Chondrocyte (in vitro differentiated cells): ENCODE measurements around the gene BCL2L12. TPM values are rescaled to one million over a fixed set of nuclear protein-coding genes. Genes with fewer than 3 reads are reported as not detected.
A peak's percentile ranks its signal among the peaks of the same experiment; 100 is the strongest.

Source experiments
- DNase-seq: peaks from one replicate; pipeline ENCODE4 v3.0.0; 2021; ENCODE audit warnings: mixed read lengths, low spot score
- H3K27ac Mint-ChIP-seq: one replicate; pipeline ENCODE4 v1.8.0; 2021; ENCODE audit warnings: mild to moderate bottlenecking, moderate library complexity, mixed read lengths; ENCODE audit not compliant: unreplicated experiment
- H3K27me3 Mint-ChIP-seq: 2 replicates; pipeline ENCODE4 v1.8.0; 2021; ENCODE audit warnings: low read depth, mixed read lengths
- H3K36me3 Mint-ChIP-seq: 2 replicates; pipeline ENCODE4 v1.8.0; 2021; ENCODE audit warnings: low read depth, mixed read lengths
- H3K4me1 Mint-ChIP-seq: 2 replicates; pipeline ENCODE4 v1.8.0; 2021; ENCODE audit warnings: low read depth, mild to moderate bottlenecking, mixed read lengths
- H3K4me3 Mint-ChIP-seq: one replicate; pipeline ENCODE4 v1.8.0; 2021; ENCODE audit warnings: mild to moderate bottlenecking, moderate library complexity, mixed read lengths; ENCODE audit not compliant: unreplicated experiment
- H3K9me3 Mint-ChIP-seq: 2 replicates; pipeline ENCODE4 v1.8.0; 2021; ENCODE audit warnings: low read depth, mixed read lengths
- CTCF ChIP-seq: fragments of 200-600 bp; sonication (generic); IDR thresholded peaks from 2 replicates; pipeline ENCODE4 v1.5.0; 2021; ENCODE audit warnings: antibody characterized with exemption, mild to moderate bottlenecking, moderate library complexity
- total RNA-seq: library from RNA; stranded (reverse); gene quantifications from 3 replicates; pipeline ENCODE4 v1.2.1, GENCODE V29; 2021

BCL2L12 gene
- total RNA-seq, 1 donor from 2014 or later: 18.3 TPM

GRCh38 chr19:49653466-49653806, 12.3 kb upstream of the BCL2L12 start:
- H3K27me3 Mint-ChIP-seq: no peaks in the 10 kb centered on the region
- no peak overlapping the region for H3K27ac Mint-ChIP-seq
- H3K9me3 Mint-ChIP-seq: no peaks in the 10 kb centered on the region
- no peaks in the 10 kb centered on the region for H3K4me1 Mint-ChIP-seq
- DNase-seq: no peak
- peaks cover 20% of the 10 kb centered on the region for H3K36me3 Mint-ChIP-seq
- no peak for TF ChIP-seq CTCF
- H3K4me3 Mint-ChIP-seq: no peak overlapping the region

- Mint-ChIP-seq H3K36me3 (peaks cover 21% of the 10 kb centered on the region), H3K9me3 (no peaks in the 10 kb centered on the region), H3K4me3 (no peak overlapping the region), H3K27me3 (no peaks in the 10 kb centered on the region), H3K4me1 (no peaks in the 10 kb centered on the region), H3K27ac (no peak overlapping the region)
- no peak for DNase-seq
- no peak for TF ChIP-seq CTCF
Measured at GRCh38 chr19:49654581-49654980, 11.2 kb upstream of the BCL2L12 start.

DNA sequence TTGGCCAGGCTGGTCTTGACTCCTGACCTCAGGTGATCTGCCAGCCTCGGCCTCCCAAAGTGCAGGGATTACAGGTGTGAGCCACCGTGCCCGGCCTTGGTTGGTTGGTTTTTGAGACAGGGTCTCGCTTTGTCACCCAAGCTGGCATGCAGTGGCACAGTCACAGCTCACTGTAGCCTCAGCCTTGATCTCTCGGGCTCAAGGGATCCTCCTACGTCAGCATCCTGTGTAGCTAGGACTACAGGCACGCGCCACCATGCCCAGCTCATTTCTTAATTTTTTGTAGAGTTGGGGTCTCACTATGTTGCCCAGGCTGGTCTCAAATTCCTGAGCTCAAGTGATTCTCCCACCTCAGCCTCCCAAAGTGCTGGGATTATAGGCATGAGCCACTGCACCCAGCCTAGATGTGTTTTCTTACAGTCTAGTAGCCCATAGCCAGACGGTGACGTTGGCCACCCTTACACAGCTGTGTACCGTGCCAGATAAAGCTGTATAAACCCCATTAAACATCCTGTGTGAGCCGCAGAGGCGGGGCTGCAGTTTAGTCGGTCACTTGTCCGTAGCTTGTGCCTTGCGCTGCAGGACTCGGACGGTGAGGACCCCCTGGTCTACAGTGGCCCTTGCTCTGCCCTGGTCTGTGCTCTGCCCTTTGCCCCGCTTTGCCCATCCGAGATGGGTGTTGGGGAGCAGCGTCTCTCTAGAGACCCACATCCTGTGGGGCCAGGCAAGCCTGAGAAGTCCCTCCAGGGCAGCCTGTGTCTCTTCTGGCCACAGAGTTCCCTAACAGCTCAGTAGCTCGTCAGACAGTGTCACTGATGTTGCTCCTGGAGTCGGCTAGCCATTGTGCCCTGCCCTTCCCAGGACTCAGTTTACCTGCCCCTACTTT, 9.9 kb upstream of the BCL2L12 start:
- Mint-ChIP-seq H3K4me1 (no peaks in the 10 kb centered on the region), H3K27ac (no peak overlapping the region), H3K36me3 (peaks cover 20% of the 10 kb centered on the region), H3K4me3 (no peak overlapping the region), H3K9me3 (no peaks in the 10 kb centered on the region), H3K27me3 (no peaks in the 10 kb centered on the region)
- TF ChIP-seq CTCF: no peak
- DNase-seq: no peak

DNA sequence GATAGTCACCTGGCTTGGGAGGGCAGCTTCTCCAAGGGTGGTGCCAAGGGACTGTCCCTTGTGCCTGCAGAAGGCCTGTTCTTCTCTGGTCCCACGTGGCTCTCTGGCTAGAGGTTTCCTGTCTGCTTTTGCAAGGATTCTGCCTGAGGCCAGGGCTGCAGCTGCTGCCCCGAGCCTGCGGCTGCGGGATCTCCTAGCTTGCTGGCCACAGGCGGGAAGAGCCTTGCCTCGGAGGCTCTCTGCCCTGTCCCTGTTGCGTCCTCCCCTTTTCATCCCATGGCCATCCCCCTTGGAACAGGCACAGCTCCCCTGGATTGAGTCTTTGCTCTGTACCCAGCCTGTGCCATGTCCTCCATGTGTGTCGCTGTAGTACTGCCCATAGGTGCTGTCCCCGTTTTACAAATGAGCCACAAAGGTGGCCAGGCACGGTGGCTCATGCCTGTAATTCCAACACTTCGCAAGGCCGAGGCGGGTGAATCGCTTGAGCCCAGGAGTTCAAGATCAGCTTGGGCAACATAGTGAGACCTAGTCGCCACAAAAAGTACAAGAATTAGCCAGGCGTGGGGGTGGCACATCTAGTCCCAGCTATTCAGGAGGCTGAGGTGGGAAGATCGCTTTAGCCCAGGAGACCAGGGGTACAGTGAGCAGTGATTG, 9.2 kb upstream of the BCL2L12 start:
- no peak overlapping the region for H3K4me3 Mint-ChIP-seq
- no peak for TF ChIP-seq CTCF
- H3K9me3 Mint-ChIP-seq: no peaks in the 10 kb centered on the region
- H3K27ac Mint-ChIP-seq: no peak overlapping the region
- H3K36me3 Mint-ChIP-seq: peaks cover 18% of the 10 kb centered on the region
- DNase-seq: no peak
- no peaks in the 10 kb centered on the region for H3K27me3 Mint-ChIP-seq
- H3K4me1 Mint-ChIP-seq: no peaks in the 10 kb centered on the region

- DNase-seq: no peak
- Mint-ChIP-seq H3K36me3 (peaks cover 18% of the 10 kb centered on the region), H3K4me1 (no peaks in the 10 kb centered on the region), H3K27ac (peak overlapping the region; percentile 33), H3K9me3 (no peaks in the 10 kb centered on the region), H3K4me3 (no peak overlapping the region), H3K27me3 (no peaks in the 10 kb centered on the region)
- TF ChIP-seq CTCF: no peak
Measured at GRCh38 chr19:49657493-49658138, 8.1 kb upstream of the BCL2L12 start.
